ENCODE measurements around the gene WWOX.

Gene WWOX

DNA sequence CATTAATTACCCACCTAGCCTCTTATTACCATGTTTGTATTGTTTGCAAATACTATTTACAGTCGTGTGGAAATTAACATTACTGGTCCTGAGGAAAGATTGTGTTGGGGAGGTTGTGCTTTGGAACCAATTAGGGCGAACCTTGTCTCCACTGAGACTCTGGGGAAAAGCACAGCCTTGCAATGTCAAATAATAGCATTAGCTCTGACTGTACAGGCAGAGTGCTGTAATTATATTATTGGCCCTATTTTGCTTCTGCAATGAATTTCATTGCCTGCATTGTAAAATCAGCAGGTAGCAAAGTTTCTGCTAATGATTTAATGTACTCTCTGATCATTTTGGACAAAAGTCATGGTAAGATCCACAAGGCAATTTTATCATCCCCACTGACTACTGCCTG lies 97.0 kb downstream of the WWOX start:
- no peaks in the 10 kb centered on the region for H3K36me3 ChIP-seq
- H3K4me3 ChIP-seq (ENCODE audit: low read depth in 1 of 2, low read length in 1 of 2): no peak overlapping the region
- TF ChIP-seq, protein P1, sequence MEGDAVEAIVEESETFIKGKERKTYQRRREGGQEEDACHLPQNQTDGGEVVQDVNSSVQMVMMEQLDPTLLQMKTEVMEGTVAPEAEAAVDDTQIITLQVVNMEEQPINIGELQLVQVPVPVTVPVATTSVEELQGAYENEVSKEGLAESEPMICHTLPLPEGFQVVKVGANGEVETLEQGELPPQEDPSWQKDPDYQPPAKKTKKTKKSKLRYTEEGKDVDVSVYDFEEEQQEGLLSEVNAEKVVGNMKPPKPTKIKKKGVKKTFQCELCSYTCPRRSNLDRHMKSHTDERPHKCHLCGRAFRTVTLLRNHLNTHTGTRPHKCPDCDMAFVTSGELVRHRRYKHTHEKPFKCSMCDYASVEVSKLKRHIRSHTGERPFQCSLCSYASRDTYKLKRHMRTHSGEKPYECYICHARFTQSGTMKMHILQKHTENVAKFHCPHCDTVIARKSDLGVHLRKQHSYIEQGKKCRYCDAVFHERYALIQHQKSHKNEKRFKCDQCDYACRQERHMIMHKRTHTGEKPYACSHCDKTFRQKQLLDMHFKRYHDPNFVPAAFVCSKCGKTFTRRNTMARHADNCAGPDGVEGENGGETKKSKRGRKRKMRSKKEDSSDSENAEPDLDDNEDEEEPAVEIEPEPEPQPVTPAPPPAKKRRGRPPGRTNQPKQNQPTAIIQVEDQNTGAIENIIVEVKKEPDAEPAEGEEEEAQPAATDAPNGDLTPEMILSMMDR (IDR thresholded peaks at IDR 0.05): no peak
- no peaks in the 10 kb centered on the region for H3K4me1 ChIP-seq (ENCODE audit: control insufficient read depth in 1 of 2, insufficient read depth in 1 of 2, low read depth in 1 of 2, low read length in 1 of 2)
- H3K27ac ChIP-seq: no peak overlapping the region
- H3K9me3 ChIP-seq: no peaks in the 10 kb centered on the region
- no peaks in the 10 kb centered on the region for H3K27me3 ChIP-seq

DNA sequence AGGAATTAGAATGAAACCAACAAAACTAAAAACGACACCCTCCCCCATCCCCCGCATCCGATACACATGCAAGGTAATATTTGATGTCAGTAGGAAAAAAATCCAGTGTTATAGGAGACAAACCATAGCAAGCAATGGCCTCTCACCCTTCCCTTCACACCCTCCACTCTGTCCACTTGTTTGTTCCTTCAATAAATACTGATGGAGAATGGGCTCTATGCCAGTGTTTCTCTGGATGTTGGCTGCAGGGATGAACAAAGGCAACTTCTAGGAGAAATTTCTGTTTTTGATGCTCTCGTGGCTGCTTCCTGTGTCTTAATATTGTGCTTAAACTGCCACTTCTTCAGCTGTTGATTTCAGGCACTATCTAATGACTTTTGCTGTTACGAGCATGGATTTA lies 98.8 kb downstream of the WWOX start:
- Histone ChIP-seq H3K36me3 (no peaks in the 10 kb centered on the region), H3K27ac (no peak overlapping the region), H3K9me3 (no peaks in the 10 kb centered on the region), H3K27me3 (no peaks in the 10 kb centered on the region), H3K4me3 (ENCODE audit: low read depth in 1 of 2, low read length in 1 of 2) (no peak overlapping the region), H3K4me1 (ENCODE audit: control insufficient read depth in 1 of 2, insufficient read depth in 1 of 2, low read depth in 1 of 2, low read length in 1 of 2) (no peaks in the 10 kb centered on the region)
- TF ChIP-seq, protein P1 (IDR thresholded peaks at IDR 0.05): no peak

DNA sequence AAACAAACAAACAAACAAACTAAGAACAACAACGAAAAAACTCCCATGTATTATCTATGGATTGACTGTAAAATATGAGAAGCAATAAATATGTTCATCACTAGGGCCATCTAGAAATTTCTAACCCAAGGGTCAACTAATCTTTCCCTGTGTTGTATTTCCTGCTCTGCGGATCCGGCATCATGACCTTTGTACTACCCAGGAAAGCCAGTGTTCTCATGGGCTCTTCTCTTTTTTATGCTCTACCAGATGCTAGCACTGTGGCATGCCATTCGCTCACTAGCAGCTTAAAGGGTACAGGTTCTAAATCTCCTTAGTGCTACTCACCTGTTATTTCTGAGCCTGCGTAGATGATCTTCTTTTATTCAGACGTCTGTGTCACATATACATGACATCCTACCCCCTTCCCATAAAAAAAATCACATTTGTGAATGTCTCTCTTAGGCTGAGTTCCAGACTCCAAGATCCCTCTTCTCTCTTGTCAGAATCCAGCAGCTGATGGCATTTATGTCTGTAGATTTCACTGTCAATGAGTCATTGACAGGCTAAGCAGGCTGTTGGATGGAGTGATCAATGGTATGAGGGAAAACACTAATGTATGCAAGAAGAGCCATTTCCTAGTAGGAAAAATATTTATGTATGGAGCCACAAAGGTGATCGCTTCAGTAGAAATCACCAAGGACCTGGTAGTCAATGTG lies 100.0 kb downstream of the WWOX start:
- Histone ChIP-seq H3K4me3 (ENCODE audit: low read depth in 1 of 2, low read length in 1 of 2) (no peak overlapping the region), H3K27ac (no peak overlapping the region), H3K27me3 (no peaks in the 10 kb centered on the region), H3K36me3 (no peaks in the 10 kb centered on the region), H3K9me3 (no peaks in the 10 kb centered on the region), H3K4me1 (ENCODE audit: control insufficient read depth in 1 of 2, insufficient read depth in 1 of 2, low read depth in 1 of 2, low read length in 1 of 2) (no peaks in the 10 kb centered on the region)
- TF ChIP-seq, protein P1 (IDR thresholded peaks at IDR 0.05): no peak

DNA sequence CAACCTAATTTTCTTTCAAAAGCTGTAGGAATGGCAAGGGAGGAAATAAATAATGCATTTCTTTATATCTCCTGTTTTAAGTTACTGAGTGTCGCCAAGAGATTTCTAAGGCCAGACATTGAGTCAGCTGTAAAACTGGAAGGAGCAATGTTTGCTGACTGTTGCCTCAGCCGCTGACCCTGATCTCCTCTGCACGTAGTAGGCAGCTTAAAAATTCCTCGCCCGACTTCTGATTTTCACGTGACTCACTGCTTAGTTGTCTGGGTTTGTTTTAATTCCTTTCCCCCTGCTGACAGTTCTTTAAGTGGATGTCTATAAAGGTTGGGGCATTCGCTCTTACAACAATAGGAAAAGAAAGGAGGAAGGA lies 100.6 kb downstream of the WWOX start:
- Histone ChIP-seq H3K27ac (no peak overlapping the region), H3K27me3 (no peaks in the 10 kb centered on the region), H3K9me3 (no peaks in the 10 kb centered on the region), H3K4me1 (ENCODE audit: control insufficient read depth in 1 of 2, insufficient read depth in 1 of 2, low read depth in 1 of 2, low read length in 1 of 2) (no peaks in the 10 kb centered on the region), H3K4me3 (ENCODE audit: low read depth in 1 of 2, low read length in 1 of 2) (no peak overlapping the region), H3K36me3 (no peaks in the 10 kb centered on the region)
- TF ChIP-seq, protein P1 (IDR thresholded peaks at IDR 0.05): no peak

DNA sequence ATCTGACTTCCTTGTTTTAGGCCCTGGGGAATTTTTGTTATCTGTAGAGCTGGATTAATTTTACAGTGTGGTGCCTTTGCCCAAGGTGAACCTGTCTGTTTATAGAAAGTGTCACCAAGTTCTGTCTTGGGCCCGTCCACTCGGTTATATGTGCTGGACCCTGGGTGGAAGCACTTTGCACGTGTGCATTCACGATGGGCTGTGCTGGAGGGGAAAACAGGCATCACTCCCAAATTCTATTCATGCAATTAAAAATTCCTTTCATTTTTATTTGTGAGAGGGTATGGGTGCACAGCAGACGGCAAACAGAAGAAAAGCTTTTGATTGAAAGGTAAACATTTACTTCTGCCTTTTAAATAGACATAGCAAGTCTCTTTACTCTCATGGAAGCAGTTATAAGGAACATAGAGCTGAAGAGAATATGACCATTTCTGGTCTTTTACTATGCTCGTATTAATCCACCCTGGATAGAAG lies 101.2 kb downstream of the WWOX start:
- no peaks in the 10 kb centered on the region for H3K9me3 ChIP-seq
- no peaks in the 10 kb centered on the region for H3K27me3 ChIP-seq
- H3K36me3 ChIP-seq: no peaks in the 10 kb centered on the region
- TF ChIP-seq, protein P1 (IDR thresholded peaks at IDR 0.05): no peak
- no peaks in the 10 kb centered on the region for H3K4me1 ChIP-seq (ENCODE audit: control insufficient read depth in 1 of 2, insufficient read depth in 1 of 2, low read depth in 1 of 2, low read length in 1 of 2)
- H3K27ac ChIP-seq: no peak overlapping the region
- H3K4me3 ChIP-seq (ENCODE audit: low read depth in 1 of 2, low read length in 1 of 2): no peak overlapping the region
